Gastroesophageal sphincter (tissue), 4 donors: ENCODE results near the gene PALD1. TPM values are rescaled to one million over a fixed set of nuclear protein-coding genes. Genes with fewer than 3 reads are reported as not detected.
A peak's percentile ranks its signal among the peaks of the same experiment; 100 is the strongest.

Experiments
- ATAC-seq: fragments of 150-250 bp; one replicate; pipeline ENCODE4 v1.9.1; 2016; ENCODE audit warnings: mild to moderate bottlenecking, moderate library complexity
- H3K27ac ChIP-seq, 4 donors: fragments of 200-600 bp; sonication (generic) in 3 of 4; 1 replicate in 3 of 4; 2 replicates in 1 of 4; pipeline ENCODE4 v1.5.1; 2016 to 2019
- H3K27me3 ChIP-seq: fragments of 200-600 bp; sonication (generic); one replicate; pipeline ENCODE4 v1.5.1; 2019
- H3K36me3 ChIP-seq, 2 donors: fragments of 200-600 bp; sonication (generic); one replicate each; pipeline ENCODE4 v1.5.1; 2019; ENCODE audit warnings: control low read depth in 1 of 2
- H3K4me1 ChIP-seq, 3 donors: fragments of 200-600 bp; sonication (generic); 1 replicate in 2 of 3; 2 replicates in 1 of 3; pipeline ENCODE4 v1.5.1; 2016 to 2019; ENCODE audit warnings: control low read depth in 2 of 3
- H3K4me3 ChIP-seq, 2 donors: fragments of 200-600 bp; sonication (generic); one replicate each; pipeline ENCODE4 v1.5.1; 2019; ENCODE audit warnings: mild to moderate bottlenecking in 1 of 2, moderate library complexity in 1 of 2
- H3K9me3 ChIP-seq, 3 donors: fragments of 200-600 bp; sonication (generic); one replicate each; pipeline ENCODE4 v1.5.1; 2017 to 2019; ENCODE audit warnings: control low read depth in 2 of 3
- CTCF ChIP-seq, 4 experiments: fragments of 200-600 bp in 2 of 4; fragments of 450-650 bp in 2 of 4; sonication (generic) in 1 of 4; IDR thresholded peaks; one replicate each; pipeline ENCODE4 v1.5.1; 2017 to 2019; ENCODE audit warnings: antibody characterized with exemption in 4 of 4, mild to moderate bottlenecking in 2 of 4, moderate library complexity in 2 of 4
- EP300 ChIP-seq: sonication (generic); formaldehyde crosslinking; IDR thresholded peaks from one replicate; pipeline ENCODE4 v1.6.1; 2017; ENCODE audit warnings: antibody characterized with exemption, mild to moderate bottlenecking
- POLR2A ChIP-seq, 2 donors: fragments of 450-650 bp; IDR thresholded peaks; one replicate each; pipeline ENCODE4 v1.6.1; 2017; ENCODE audit warnings: antibody characterized with exemption in 2 of 2, mild to moderate bottlenecking in 2 of 2, moderate library complexity in 1 of 2
- POLR2AphosphoS5 ChIP-seq: sonication (generic); formaldehyde crosslinking; IDR thresholded peaks from one replicate; pipeline ENCODE4 v1.6.1; 2017; ENCODE audit warnings: antibody characterized with exemption
- whole genome bisulfite sequencing, 2 donors: methylation state at CpG; one replicate each; pipeline ENCODE4 v1.1.5; 2018; ENCODE audit warnings: low coverage in 1 of 2; 5-methylcytosine and 5-hydroxymethylcytosine counted together
- total RNA-seq, 4 donors: library from RNA; depleted of rRNA; stranded (reverse); fragments of >200 nt; gene quantifications; one replicate each; pipeline ENCODE4 v1.1.0, GENCODE V29; 2016

PALD1 gene
- total RNA-seq, 4 donors from 2014 or later = 12.5 to 19.8 (median 14.7) TPM

- ATAC-seq = no peak
- Histone ChIP-seq H3K27me3 (no peaks in the 10 kb centered on the region), H3K27ac (no peak overlapping the region), H3K9me3 (no peaks in the 10 kb centered on the region), H3K4me1 (peaks cover 0 to 45% (median 17%) of the 10 kb centered on the region in 3 donors), H3K4me3 (no peak overlapping the region), H3K36me3 (peaks cover 0 to 25% of the 10 kb centered on the region in 2 donors)
- WGBS, 2 donors = 89 to 95% methylated on average over 7 to 10 of the region's 11 CpGs
- no peak for TF ChIP-seq POLR2A (IDR thresholded peaks at IDR 0.05)
- no peak for TF ChIP-seq EP300
- no peak for TF ChIP-seq POLR2AphosphoS5
- TF ChIP-seq CTCF (IDR thresholded peaks at IDR 0.05) = no peak
Observed at GRCh38 chr10:70558295-70558694, 79.7 kb downstream of the PALD1 start.

- ATAC-seq = peak; percentile 71
- Histone ChIP-seq H3K27me3 (no peaks in the 10 kb centered on the region), H3K4me3 (no peak overlapping the region), H3K4me1 (peaks cover 0 to 48% (median 17%) of the 10 kb centered on the region in 3 donors), H3K9me3 (no peaks in the 10 kb centered on the region), H3K27ac (peak overlapping the region in 1 of 4 donors; percentile 17), H3K36me3 (peaks cover 0 to 20% of the 10 kb centered on the region in 2 donors)
- WGBS, 2 donors = 42 to 48% methylated on average over 14 to 15 of the region's 20 CpGs
- TF ChIP-seq CTCF (IDR thresholded peaks at IDR 0.05) (peak in 3 of 4 experiments; percentile 18 to 65 (median 58)), EP300 (no peak), POLR2AphosphoS5 (peak; percentile 42)
Observed at GRCh38 chr10:70558871-70559810, 80.6 kb downstream of the PALD1 start.

- H3K4me1 ChIP-seq = peaks cover 0 to 48% (median 17%) of the 10 kb centered on the region in 3 donors
- TF ChIP-seq EP300 (no peak), POLR2AphosphoS5 (no peak), CTCF (IDR thresholded peaks at IDR 0.05) (no peak), POLR2A (IDR thresholded peaks at IDR 0.05) (no peak)
- no peaks in the 10 kb centered on the region for H3K9me3 ChIP-seq
- no peaks in the 10 kb centered on the region for H3K27me3 ChIP-seq
- 86 to 90% methylated on average over 2 of the region's 5 CpGs for WGBS, 2 donors
- H3K36me3 ChIP-seq = peaks cover 0 to 24% of the 10 kb centered on the region in 2 donors
- no peak for ATAC-seq
- H3K4me3 ChIP-seq = no peak overlapping the region
- H3K27ac ChIP-seq = peak overlapping the region in 1 of 4 donors; percentile 17
Observed at GRCh38 chr10:70559861-70560260, 81.3 kb downstream of the PALD1 start.

- Histone ChIP-seq H3K27ac (peak overlapping the region in 3 of 4 donors; percentile 56 to 65 (median 59)), H3K9me3 (no peaks in the 10 kb centered on the region), H3K4me3 (no peak overlapping the region), H3K27me3 (no peaks in the 10 kb centered on the region), H3K4me1 (peaks cover 0 to 48% (median 17%) of the 10 kb centered on the region in 3 donors), H3K36me3 (peaks cover 0 to 31% of the 10 kb centered on the region in 2 donors)
- no peak for TF ChIP-seq EP300
- no peak for TF ChIP-seq CTCF (IDR thresholded peaks at IDR 0.05)
- TF ChIP-seq POLR2A (IDR thresholded peaks at IDR 0.05) = no peak
- no peak for TF ChIP-seq POLR2AphosphoS5
- WGBS, 2 donors = 64% methylated on average over 3 of the region's 14 CpGs; no CpG with 5 or more reads in 1 of the 2 donors
- no peak for ATAC-seq
Observed at GRCh38 chr10:70560511-70560941, 82.0 kb downstream of the PALD1 start.
